ENCODE data around the gene CTSW. TPM values are rescaled to one million over a fixed set of nuclear protein-coding genes. Genes with fewer than 3 reads are reported as not detected.

The CTSW gene
- polyA plus RNA-seq, 1 donor from 2014 or later, result not detected

DNA sequence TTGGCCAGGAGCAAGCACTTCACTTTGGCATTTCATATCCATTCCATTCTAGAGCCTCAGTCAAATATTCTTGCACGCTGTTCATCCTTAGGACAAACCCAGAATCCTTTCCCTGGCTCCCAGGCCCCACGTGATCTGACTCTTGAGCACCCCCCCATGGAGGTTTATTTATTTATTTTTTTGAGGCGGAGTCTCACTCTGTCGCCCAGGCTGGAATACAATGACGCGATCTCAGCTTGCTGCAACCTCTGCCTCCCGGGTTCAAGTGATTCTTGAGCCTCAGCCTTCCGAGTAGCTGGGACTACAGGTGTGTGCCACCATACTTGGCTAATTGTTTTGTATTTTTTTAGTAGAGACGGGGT, 52.9 kb downstream of the CTSW start:
- H3K9me3 ChIP-seq (ENCODE audit: low read length), result no peaks in the 10 kb centered on the region
- no peak overlapping the region for H3K9ac ChIP-seq (ENCODE audit: low read length)
- H3F3A ChIP-seq (ENCODE audit: insufficient read depth, low read length, poor library complexity, severe bottlenecking), result no peaks in the 10 kb centered on the region
- H3K9me2 ChIP-seq (ENCODE audit: insufficient read depth, low read length), result no peaks in the 10 kb centered on the region
- H3K4me2 ChIP-seq (ENCODE audit: low read length), result no peak overlapping the region
- H4K20me1 ChIP-seq (ENCODE audit: insufficient read depth), result no peaks in the 10 kb centered on the region
- TF ChIP-seq RAD21 (conservative IDR thresholded peaks at IDR 0.05) (no peak), SMC3 (conservative IDR thresholded peaks at IDR 0.05; ENCODE audit: poor library complexity) (no peak), MXI1 (conservative IDR thresholded peaks at IDR 0.05; ENCODE audit: poor library complexity, severe bottlenecking) (no peak), POLR2AphosphoS5 (IDR thresholded peaks at IDR 0.05) (no peak), EP300 (conservative IDR thresholded peaks at IDR 0.05; ENCODE audit: poor library complexity, severe bottlenecking) (no peak), TAF1 (IDR thresholded peaks at IDR 0.05; ENCODE audit: low read depth) (no peak), EZH2 (IDR thresholded peaks at IDR 0.05; ENCODE audit: borderline replicate concordance, insufficient read depth, low read length, poor library complexity, severe bottlenecking) (no peak)
- TF ChIP-seq, protein P1, sequence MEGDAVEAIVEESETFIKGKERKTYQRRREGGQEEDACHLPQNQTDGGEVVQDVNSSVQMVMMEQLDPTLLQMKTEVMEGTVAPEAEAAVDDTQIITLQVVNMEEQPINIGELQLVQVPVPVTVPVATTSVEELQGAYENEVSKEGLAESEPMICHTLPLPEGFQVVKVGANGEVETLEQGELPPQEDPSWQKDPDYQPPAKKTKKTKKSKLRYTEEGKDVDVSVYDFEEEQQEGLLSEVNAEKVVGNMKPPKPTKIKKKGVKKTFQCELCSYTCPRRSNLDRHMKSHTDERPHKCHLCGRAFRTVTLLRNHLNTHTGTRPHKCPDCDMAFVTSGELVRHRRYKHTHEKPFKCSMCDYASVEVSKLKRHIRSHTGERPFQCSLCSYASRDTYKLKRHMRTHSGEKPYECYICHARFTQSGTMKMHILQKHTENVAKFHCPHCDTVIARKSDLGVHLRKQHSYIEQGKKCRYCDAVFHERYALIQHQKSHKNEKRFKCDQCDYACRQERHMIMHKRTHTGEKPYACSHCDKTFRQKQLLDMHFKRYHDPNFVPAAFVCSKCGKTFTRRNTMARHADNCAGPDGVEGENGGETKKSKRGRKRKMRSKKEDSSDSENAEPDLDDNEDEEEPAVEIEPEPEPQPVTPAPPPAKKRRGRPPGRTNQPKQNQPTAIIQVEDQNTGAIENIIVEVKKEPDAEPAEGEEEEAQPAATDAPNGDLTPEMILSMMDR (IDR thresholded peaks at IDR 0.05; ENCODE audit: poor library complexity, severe bottlenecking), result no peak
- TF ChIP-seq, protein P2, sequence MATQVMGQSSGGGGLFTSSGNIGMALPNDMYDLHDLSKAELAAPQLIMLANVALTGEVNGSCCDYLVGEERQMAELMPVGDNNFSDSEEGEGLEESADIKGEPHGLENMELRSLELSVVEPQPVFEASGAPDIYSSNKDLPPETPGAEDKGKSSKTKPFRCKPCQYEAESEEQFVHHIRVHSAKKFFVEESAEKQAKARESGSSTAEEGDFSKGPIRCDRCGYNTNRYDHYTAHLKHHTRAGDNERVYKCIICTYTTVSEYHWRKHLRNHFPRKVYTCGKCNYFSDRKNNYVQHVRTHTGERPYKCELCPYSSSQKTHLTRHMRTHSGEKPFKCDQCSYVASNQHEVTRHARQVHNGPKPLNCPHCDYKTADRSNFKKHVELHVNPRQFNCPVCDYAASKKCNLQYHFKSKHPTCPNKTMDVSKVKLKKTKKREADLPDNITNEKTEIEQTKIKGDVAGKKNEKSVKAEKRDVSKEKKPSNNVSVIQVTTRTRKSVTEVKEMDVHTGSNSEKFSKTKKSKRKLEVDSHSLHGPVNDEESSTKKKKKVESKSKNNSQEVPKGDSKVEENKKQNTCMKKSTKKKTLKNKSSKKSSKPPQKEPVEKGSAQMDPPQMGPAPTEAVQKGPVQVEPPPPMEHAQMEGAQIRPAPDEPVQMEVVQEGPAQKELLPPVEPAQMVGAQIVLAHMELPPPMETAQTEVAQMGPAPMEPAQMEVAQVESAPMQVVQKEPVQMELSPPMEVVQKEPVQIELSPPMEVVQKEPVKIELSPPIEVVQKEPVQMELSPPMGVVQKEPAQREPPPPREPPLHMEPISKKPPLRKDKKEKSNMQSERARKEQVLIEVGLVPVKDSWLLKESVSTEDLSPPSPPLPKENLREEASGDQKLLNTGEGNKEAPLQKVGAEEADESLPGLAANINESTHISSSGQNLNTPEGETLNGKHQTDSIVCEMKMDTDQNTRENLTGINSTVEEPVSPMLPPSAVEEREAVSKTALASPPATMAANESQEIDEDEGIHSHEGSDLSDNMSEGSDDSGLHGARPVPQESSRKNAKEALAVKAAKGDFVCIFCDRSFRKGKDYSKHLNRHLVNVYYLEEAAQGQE (IDR thresholded peaks at IDR 0.05; ENCODE audit: borderline replicate concordance), result no peak
- H3K27ac ChIP-seq (ENCODE audit: low read length), result no peak overlapping the region
- H3K4me3 ChIP-seq (ENCODE audit: low read length), result no peak overlapping the region
- H3K79me2 ChIP-seq (replicated peaks; ENCODE audit: insufficient read depth, low read length), result no peaks in the 10 kb centered on the region
- H3K36me3 ChIP-seq (ENCODE audit: insufficient read depth, low read length), result no peaks in the 10 kb centered on the region
- no peaks in the 10 kb centered on the region for H3K27me3 ChIP-seq (ENCODE audit: insufficient read depth, low read depth, low read length)
- H2AFZ ChIP-seq (ENCODE audit: low read depth, low read length), result no peak overlapping the region

Other genes with a start within 250 kb of the CTSW start
- 0.16 and 6.5 TPM in 2 replicates for gene SIPA1, start 241.7 kb upstream of the CTSW start, polyA plus RNA-seq
- gene RELA, start 216.9 kb upstream of the CTSW start, polyA plus RNA-seq, result 19.3 and 19.5 TPM in 2 replicates
- gene KAT5, start 167.6 kb upstream of the CTSW start, polyA plus RNA-seq, result 102 and 109 TPM in 2 replicates
- 38.4 and 43.8 TPM in 2 replicates for gene RNASEH2C, start 159.0 kb upstream of the CTSW start, polyA plus RNA-seq
- 0.52 and 1.3 TPM in 2 replicates for gene AP5B1, start 98.9 kb upstream of the CTSW start, polyA plus RNA-seq
- gene OVOL1, start 92.8 kb upstream of the CTSW start, polyA plus RNA-seq, result not detected in 2 replicates
- 12.6 and 16.0 TPM in 2 replicates for gene SNX32, start 45.9 kb upstream of the CTSW start, polyA plus RNA-seq
- 1,633 and 1,984 TPM in 2 replicates for gene CFL1, start 21.7 kb upstream of the CTSW start, polyA plus RNA-seq
- gene MUS81, start 19.4 kb upstream of the CTSW start, polyA plus RNA-seq, result 183 and 211 TPM in 2 replicates
- 0.50 and 0.67 TPM in 2 replicates for gene EFEMP2, start 7.0 kb upstream of the CTSW start, polyA plus RNA-seq
- 248 and 284 TPM in 2 replicates for gene FIBP, start 8.6 kb downstream of the CTSW start, polyA plus RNA-seq
- 28.5 TPM in 2 replicates for gene CCDC85B, start 10.8 kb downstream of the CTSW start, polyA plus RNA-seq
- 0.68 TPM in 1 of 2 replicates, not detected in the other for gene FOSL1, start 20.6 kb downstream of the CTSW start, polyA plus RNA-seq
- gene C11orf68, start 39.2 kb downstream of the CTSW start, polyA plus RNA-seq, result 13.3 and 20.4 TPM in 2 replicates
- 242 and 259 TPM in 2 replicates for gene DRAP1, start 39.6 kb downstream of the CTSW start, polyA plus RNA-seq
- 0.34 and 0.53 TPM in 2 replicates for gene TSGA10IP, start 65.6 kb downstream of the CTSW start, polyA plus RNA-seq
- 34.9 and 38.4 TPM in 2 replicates for gene SART1, start 81.9 kb downstream of the CTSW start, polyA plus RNA-seq
- gene EIF1AD, start 122.3 kb downstream of the CTSW start, polyA plus RNA-seq, result 34.9 and 35.4 TPM in 2 replicates
- gene BANF1, start 122.7 kb downstream of the CTSW start, polyA plus RNA-seq, result 41.6 and 60.0 TPM in 2 replicates
- gene CST6, start 132.2 kb downstream of the CTSW start, polyA plus RNA-seq, result not detected in 2 replicates
- gene CATSPER1, start 146.6 kb downstream of the CTSW start, polyA plus RNA-seq, result not detected in 2 replicates
- 16.7 and 17.2 TPM in 2 replicates for gene GAL3ST3, start 169.3 kb downstream of the CTSW start, polyA plus RNA-seq
- 121 and 145 TPM in 2 replicates for gene SF3B2, start 172.5 kb downstream of the CTSW start, polyA plus RNA-seq
- 12.1 and 14.4 TPM in 2 replicates for gene PACS1, start 190.4 kb downstream of the CTSW start, polyA plus RNA-seq

Measured in neural cell (in vitro differentiated cells).